SK-N-SH (cell line): Measurements from ENCODE around the gene KNDC1. TPM values are rescaled to one million over a fixed set of nuclear protein-coding genes. Genes with fewer than 3 reads are reported as not detected.

Experiments used
- CTCF ChIA-PET: fragments of 300-600, 350-600 bp; formaldehyde crosslinking; extraction: SDS; loops from one replicate; lab custom pipeline; 2021; lab: Yijun Ruan, JAX
- POLR2A ChIA-PET: fragments of 350-600 bp; sonication (Branson Sonifier 250); formaldehyde crosslinking; extraction: SDS; loops from one replicate; lab custom pipeline; 2020; ENCODE audit warnings: antibody characterized with exemption, inconsistent platforms; lab: Yijun Ruan, JAX
- DNase-seq: peaks from one replicate; pipeline ENCODE4 v3.0.0; 2012
- H2AFZ ChIP-seq: fragments of 200-600 bp; sonication (generic); 2 replicates; pipeline ENCODE4 v1.8.1; 2016; ENCODE audit warnings: antibody characterized with exemption, mild to moderate bottlenecking, low read depth
- H3F3A ChIP-seq: fragments of 200-600 bp; sonication (generic); replicated peaks from 2 replicates; pipeline ENCODE3; 2016; ENCODE audit warnings: antibody characterized with exemption, mild to moderate bottlenecking; ENCODE audit not compliant: insufficient read depth
- H3K27ac ChIP-seq, 2 experiments: fragments of 200-500 bp in 1 of 2; fragments of 200-600 bp in 1 of 2; sonication (Bioruptor generic) in 1 of 2; sonication (generic), shearing (Covaris generic) in 1 of 2; 2 replicates each; pipeline versions ENCODE4 v1.5.1 to v1.6.1; 2014 to 2016; ENCODE audit warnings: low read depth in 2 of 2, inconsistent platforms in 1 of 2, low read length in 1 of 2, mild to moderate bottlenecking in 1 of 2, mixed read lengths in 1 of 2
- H3K27me3 ChIP-seq: fragments of 200-600 bp; sonication (generic), shearing (Covaris generic); 2 replicates; pipeline ENCODE4 v1.6.1; 2016; ENCODE audit warnings: mixed run types; ENCODE audit not compliant: insufficient read depth
- H3K36me3 ChIP-seq, 2 experiments: fragments of 200-500 bp in 1 of 2; fragments of 200-600 bp in 1 of 2; sonication (Bioruptor generic) in 1 of 2; sonication (generic) in 1 of 2; replicated peaks in 1 of 2; 2 replicates each; pipeline versions ENCODE3 to v1.5.1; 2014 to 2016; ENCODE audit warnings: low read length in 1 of 2, mild to moderate bottlenecking in 1 of 2; ENCODE audit not compliant: insufficient read depth in 2 of 2, control insufficient read depth in 1 of 2
- H3K4me1 ChIP-seq, 2 experiments: fragments of 200-500 bp in 1 of 2; fragments of 200-600 bp in 1 of 2; sonication (Bioruptor generic) in 1 of 2; sonication (generic), shearing (Covaris generic) in 1 of 2; 2 replicates each; pipeline versions ENCODE4 v1.5.1 to v1.6.1; 2014 to 2016; ENCODE audit warnings: low read depth in 1 of 2, low read length in 1 of 2, mixed run types in 1 of 2; ENCODE audit not compliant: insufficient read depth in 2 of 2, control insufficient read depth in 1 of 2
- H3K4me2 ChIP-seq: fragments of 200-600 bp; sonication (generic), shearing (Covaris generic); 2 replicates; pipeline ENCODE4 v1.6.1; 2017; ENCODE audit warnings: mixed run types
- H3K4me3 ChIP-seq, 2 experiments: fragments of 200-500 bp in 1 of 2; fragments of 200-600 bp in 1 of 2; sonication (Bioruptor generic) in 1 of 2; sonication (generic), shearing (Covaris generic) in 1 of 2; 2 replicates each; pipeline versions ENCODE4 v1.5.1 to v1.8.1; 2014 to 2016; ENCODE audit warnings: low read depth in 2 of 2, inconsistent platforms in 1 of 2, low read length in 1 of 2, mild to moderate bottlenecking in 1 of 2, mixed read lengths in 1 of 2, moderate library complexity in 1 of 2
- H3K79me2 ChIP-seq: fragments of 200-600 bp; sonication (generic); 2 replicates; pipeline ENCODE4 v1.8.1; 2017; ENCODE audit warnings: mild to moderate bottlenecking; ENCODE audit not compliant: insufficient read depth
- H3K9ac ChIP-seq: fragments of 200-600 bp; sonication (generic); 2 replicates; pipeline ENCODE4 v1.6.1; 2017; ENCODE audit warnings: mixed run types
- H3K9me2 ChIP-seq: fragments of 200-600 bp; sonication (generic); 2 replicates; pipeline ENCODE4 v1.6.1; 2017; ENCODE audit warnings: mixed run types
- H3K9me3 ChIP-seq: fragments of 200-600 bp; sonication (generic); 2 replicates; pipeline ENCODE4 v1.6.1; 2017; ENCODE audit warnings: mixed run types, mild to moderate bottlenecking, moderate library complexity
- H4K20me1 ChIP-seq: fragments of 200-600 bp; sonication (generic); 2 replicates; pipeline ENCODE4 v1.6.1; 2017; ENCODE audit warnings: mild to moderate bottlenecking, mixed run types; ENCODE audit not compliant: insufficient read depth
- CTCF ChIP-seq: fragments of 200-600 bp; sonication (generic); IDR thresholded peaks from 2 replicates; pipeline ENCODE4 v1.6.1; 2017; ENCODE audit warnings: antibody characterized with exemption, mild to moderate bottlenecking, moderate library complexity
- EP300 ChIP-seq, 2 experiments: IDR thresholded peaks; 2 replicates each; pipeline versions ENCODE4 v1.4.0 to v1.6.1; 2012; ENCODE audit warnings: borderline replicate concordance in 1 of 2, low read depth in 1 of 2, low read length in 1 of 2
- EZH2phosphoT487 ChIP-seq: fragments of 200-600 bp; sonication (generic); IDR thresholded peaks from 2 replicates; pipeline ENCODE4 v1.6.1; 2017; ENCODE audit warnings: low read depth, mixed run types, mild to moderate bottlenecking, antibody characterized with exemption, moderate library complexity, borderline replicate concordance
- FOSL2 ChIP-seq: IDR thresholded peaks from 2 replicates; pipeline ENCODE4 v1.4.0; 2012; ENCODE audit warnings: low read depth, mild to moderate bottlenecking, moderate library complexity, borderline replicate concordance
- IRF3 ChIP-seq: fragments of 150-350 bp; IDR thresholded peaks from 2 replicates; pipeline ENCODE4 v1.6.1; 2016; ENCODE audit warnings: mild to moderate bottlenecking, low read depth, low read length
- JUND ChIP-seq: IDR thresholded peaks from 2 replicates; pipeline ENCODE4 v1.4.0; 2012
- MAX ChIP-seq: IDR thresholded peaks from 2 replicates; pipeline ENCODE4 v1.4.0; 2012; ENCODE audit warnings: low read depth
- NRF1 ChIP-seq: IDR thresholded peaks from 2 replicates; pipeline ENCODE4 v1.6.1; 2012; ENCODE audit warnings: low read depth, mild to moderate bottlenecking, low read length
- RAD21 ChIP-seq: IDR thresholded peaks from 2 replicates; pipeline ENCODE4 v1.6.1; 2012; ENCODE audit warnings: mild to moderate bottlenecking, low read length
- REST ChIP-seq: IDR thresholded peaks from 2 replicates; pipeline ENCODE4 v1.6.1; 2012; ENCODE audit warnings: mild to moderate bottlenecking, low read depth, low read length, moderate library complexity
- RFX5 ChIP-seq: IDR thresholded peaks from 2 replicates; pipeline ENCODE4 v1.6.1; 2012; ENCODE audit warnings: mild to moderate bottlenecking, improper control_type of control experiment, low read length
- RXRA ChIP-seq: IDR thresholded peaks from 2 replicates; pipeline ENCODE4 v1.4.0; 2012; ENCODE audit warnings: low read depth, mild to moderate bottlenecking, borderline replicate concordance
- TEAD4 ChIP-seq: IDR thresholded peaks from 2 replicates; pipeline ENCODE4 v1.4.0; 2012; ENCODE audit warnings: mild to moderate bottlenecking, borderline replicate concordance; ENCODE audit not compliant: insufficient read depth
- USF1 ChIP-seq: IDR thresholded peaks from 2 replicates; pipeline ENCODE4 v1.4.0; 2012; ENCODE audit warnings: low read depth, borderline replicate concordance
- USF2 ChIP-seq: fragments of 150-350 bp; IDR thresholded peaks from 2 replicates; pipeline ENCODE4 v1.6.1; 2017; ENCODE audit warnings: antibody characterized with exemption, low read length, low read depth, borderline replicate concordance
- YY1 ChIP-seq: IDR thresholded peaks from 2 replicates; pipeline ENCODE4 v1.4.0; 2012; ENCODE audit warnings: low read depth, mild to moderate bottlenecking
- ZBTB33 ChIP-seq: IDR thresholded peaks from 2 replicates; pipeline ENCODE4 v1.4.0; 2012; ENCODE audit warnings: low read depth, borderline replicate concordance
- WGBS: methylation state at CpG from one replicate; pipeline ENCODE4 v1.1.6; 2017; ENCODE audit warnings: low lambda C conversion rate; 5-methylcytosine and 5-hydroxymethylcytosine counted together
- polyA plus RNA-seq, 3 experiments: library from polyadenylated mRNA; depleted of rRNA; stranded (reverse); fragments of >200 nt; gene quantifications; 2 replicates each; pipeline ENCODE4 v1.2.3, GENCODE V29; 2012

Gene KNDC1
- polyA plus RNA-seq, 1 of the 3 experiments (the other 2 are of a cell fraction) = 1.4 TPM

GRCh38 chr10:133123050-133123745 lies 36.8 kb upstream of the KNDC1 start:
- TF ChIP-seq EP300 (IDR thresholded peaks at IDR 0.05; ENCODE audit: borderline replicate concordance in 1 of 2, low read depth in 1 of 2, low read length in 1 of 2) = no peak
- TF ChIP-seq MAX = no peak
- no peak for TF ChIP-seq RFX5
- TF ChIP-seq EZH2phosphoT487 = no peak
- TF ChIP-seq USF2 = no peak
- no peak for TF ChIP-seq REST
- TF ChIP-seq FOSL2 = no peak
- no peak for TF ChIP-seq IRF3
- no peak for TF ChIP-seq NRF1
- TF ChIP-seq ZBTB33 = no peak
- no peak for TF ChIP-seq YY1
- TF ChIP-seq RAD21 = no peak
- no peak for TF ChIP-seq JUND
- no peak for TF ChIP-seq RXRA
- no peak for TF ChIP-seq USF1
- no peak for TF ChIP-seq CTCF
- no peak for TF ChIP-seq TEAD4
- Histone ChIP-seq H3K4me2 (no peak overlapping the region), H3K79me2 (no peaks in the 10 kb centered on the region), H3K27ac (no peak overlapping the region), H4K20me1 (no peaks in the 10 kb centered on the region), H3K27me3 (no peaks in the 10 kb centered on the region), H3K36me3 (no peaks in the 10 kb centered on the region), H2AFZ (no peak overlapping the region), H3K4me3 (no peak overlapping the region), H3K9ac (no peak overlapping the region), H3K9me3 (no peaks in the 10 kb centered on the region), H3K4me1 (no peaks in the 10 kb centered on the region), H3F3A (no peaks in the 10 kb centered on the region), H3K9me2 (no peaks in the 10 kb centered on the region)
- CTCF ChIA-PET = interaction anchor here (0.6 to 4.0 kb wide), 2 partner anchors 219 to 468 kb away, joined by 3 to 43 read pairs; no protein-coding TSS in a partner anchor
- 58% methylated on average over 30 of the region's 39 CpGs for WGBS
- DNase-seq = no peak
- POLR2A ChIA-PET = no interaction called here
